Measurements from ENCODE around the gene AGTPBP1. TPM values are rescaled to one million over a fixed set of nuclear protein-coding genes. Genes with fewer than 3 reads are reported as not detected.
A peak's percentile ranks its signal among the peaks of the same experiment; 100 is the strongest.

AGTPBP1 gene
- total RNA-seq, 1 donor from 2014 or later, result 21.0 TPM

- no peak overlapping the region for H3K4me3 ChIP-seq (ENCODE audit: low read depth, low read length)
- DNase-seq (ENCODE audit: low read depth), result no peak
- no peak for TF ChIP-seq CTCF (conservative IDR thresholded peaks at IDR 0.05; ENCODE audit: low read depth, low read length)
Measured at GRCh38 chr9:85543196-85543595, 198.6 kb downstream of the AGTPBP1 start.

GRCh38 chr9:85541876-85542275, 199.9 kb downstream of the AGTPBP1 start:
- no peak for DNase-seq (ENCODE audit: low read depth)
- H3K4me3 ChIP-seq (ENCODE audit: low read depth, low read length), result no peak overlapping the region
- no peak for TF ChIP-seq CTCF (conservative IDR thresholded peaks at IDR 0.05; ENCODE audit: low read depth, low read length)

GRCh38 chr9:85536514-85536913, 205.2 kb downstream of the AGTPBP1 start:
- no peak for DNase-seq (ENCODE audit: low read depth)
- TF ChIP-seq CTCF (conservative IDR thresholded peaks at IDR 0.05; ENCODE audit: low read depth, low read length), result no peak
- no peak overlapping the region for H3K4me3 ChIP-seq (ENCODE audit: low read depth, low read length)

GRCh38 chr9:85536076-85536475, 205.7 kb downstream of the AGTPBP1 start:
- DNase-seq (ENCODE audit: low read depth), result peak; percentile 26
- no peak for TF ChIP-seq CTCF (conservative IDR thresholded peaks at IDR 0.05; ENCODE audit: low read depth, low read length)

GRCh38 chr9:85534340-85534739, 207.4 kb downstream of the AGTPBP1 start:
- H3K4me3 ChIP-seq (ENCODE audit: low read depth, low read length), result no peak overlapping the region
- no peak for TF ChIP-seq CTCF (conservative IDR thresholded peaks at IDR 0.05; ENCODE audit: low read depth, low read length)
- no peak for DNase-seq (ENCODE audit: low read depth)

More at GRCh38 chr9:85536076-85536475, 205.7 kb downstream of the AGTPBP1 start:
- no peak overlapping the region for H3K4me3 ChIP-seq (ENCODE audit: low read depth, low read length)

- H3K4me3 ChIP-seq (ENCODE audit: low read depth, low read length), result no peak overlapping the region
- no peak for TF ChIP-seq CTCF (conservative IDR thresholded peaks at IDR 0.05; ENCODE audit: low read depth, low read length)
- no peak for DNase-seq (ENCODE audit: low read depth)
Measured at GRCh38 chr9:85533538-85533937, 208.2 kb downstream of the AGTPBP1 start.

- H3K4me3 ChIP-seq (ENCODE audit: low read depth, low read length), result no peak overlapping the region
- TF ChIP-seq CTCF (conservative IDR thresholded peaks at IDR 0.05; ENCODE audit: low read depth, low read length), result no peak
- no peak for DNase-seq (ENCODE audit: low read depth)
Measured at GRCh38 chr9:85530721-85531120, 211.0 kb downstream of the AGTPBP1 start.

Measured in epithelial cell of proximal tubule (primary cell).